GM20000 (cell line): Measurements from ENCODE around the gene PCDH10.
A peak's percentile ranks its signal among the peaks of the same experiment; 100 is the strongest.

Source experiments
- DNase-seq: peaks from one replicate; pipeline ENCODE4 v3.0.0; 2012; ENCODE audit warnings: low spot score
- TF ChIP-seq, protein P1 (sequence below): IDR thresholded peaks from 2 replicates; pipeline ENCODE4 v1.5.1; 2012; ENCODE audit warnings: mild to moderate bottlenecking, control low read depth; ENCODE audit errors: extremely low read depth, missing control alignments

The PCDH10 gene, protein sequence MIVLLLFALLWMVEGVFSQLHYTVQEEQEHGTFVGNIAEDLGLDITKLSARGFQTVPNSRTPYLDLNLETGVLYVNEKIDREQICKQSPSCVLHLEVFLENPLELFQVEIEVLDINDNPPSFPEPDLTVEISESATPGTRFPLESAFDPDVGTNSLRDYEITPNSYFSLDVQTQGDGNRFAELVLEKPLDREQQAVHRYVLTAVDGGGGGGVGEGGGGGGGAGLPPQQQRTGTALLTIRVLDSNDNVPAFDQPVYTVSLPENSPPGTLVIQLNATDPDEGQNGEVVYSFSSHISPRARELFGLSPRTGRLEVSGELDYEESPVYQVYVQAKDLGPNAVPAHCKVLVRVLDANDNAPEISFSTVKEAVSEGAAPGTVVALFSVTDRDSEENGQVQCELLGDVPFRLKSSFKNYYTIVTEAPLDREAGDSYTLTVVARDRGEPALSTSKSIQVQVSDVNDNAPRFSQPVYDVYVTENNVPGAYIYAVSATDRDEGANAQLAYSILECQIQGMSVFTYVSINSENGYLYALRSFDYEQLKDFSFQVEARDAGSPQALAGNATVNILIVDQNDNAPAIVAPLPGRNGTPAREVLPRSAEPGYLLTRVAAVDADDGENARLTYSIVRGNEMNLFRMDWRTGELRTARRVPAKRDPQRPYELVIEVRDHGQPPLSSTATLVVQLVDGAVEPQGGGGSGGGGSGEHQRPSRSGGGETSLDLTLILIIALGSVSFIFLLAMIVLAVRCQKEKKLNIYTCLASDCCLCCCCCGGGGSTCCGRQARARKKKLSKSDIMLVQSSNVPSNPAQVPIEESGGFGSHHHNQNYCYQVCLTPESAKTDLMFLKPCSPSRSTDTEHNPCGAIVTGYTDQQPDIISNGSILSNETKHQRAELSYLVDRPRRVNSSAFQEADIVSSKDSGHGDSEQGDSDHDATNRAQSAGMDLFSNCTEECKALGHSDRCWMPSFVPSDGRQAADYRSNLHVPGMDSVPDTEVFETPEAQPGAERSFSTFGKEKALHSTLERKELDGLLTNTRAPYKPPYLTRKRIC

DNA sequence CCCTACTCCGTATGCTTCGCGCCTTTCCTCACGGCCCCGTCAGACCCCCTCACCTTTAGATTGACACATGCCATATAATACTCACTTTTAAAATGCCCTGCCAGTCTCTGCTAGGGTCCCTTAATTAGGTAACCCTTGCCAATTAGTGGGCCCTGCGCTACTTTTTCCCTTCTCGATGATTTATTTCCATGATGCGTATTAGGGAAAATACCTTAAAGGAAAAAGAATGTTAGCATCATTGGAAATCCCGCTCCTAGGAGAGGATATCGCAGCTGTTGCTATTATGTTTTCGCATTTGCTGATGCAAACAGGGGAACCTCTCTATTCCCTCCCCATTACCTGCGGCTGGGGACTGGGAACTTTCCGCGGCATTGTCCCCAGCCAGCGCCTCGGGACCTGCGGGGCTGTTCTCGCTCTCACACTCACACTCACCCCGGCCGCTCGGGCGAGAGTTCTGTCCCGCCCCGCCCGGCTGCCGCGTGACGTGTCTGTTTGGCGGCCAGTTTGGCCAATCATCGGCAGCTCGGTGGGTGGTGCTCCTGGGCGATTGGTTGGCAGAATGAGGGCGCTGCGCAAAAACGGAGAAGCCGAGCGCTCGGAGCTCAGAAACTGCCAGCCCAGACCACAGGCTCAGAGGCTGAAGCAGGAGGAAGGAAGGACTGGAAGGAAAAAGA lies at the start of gene PCDH10:
TSS of gene PCDH10 (plus strand) at position 605 of the 674 bp plus-strand sequence. CDS start 847 bp downstream, outside the sequence.
- TF ChIP-seq, protein P1, sequence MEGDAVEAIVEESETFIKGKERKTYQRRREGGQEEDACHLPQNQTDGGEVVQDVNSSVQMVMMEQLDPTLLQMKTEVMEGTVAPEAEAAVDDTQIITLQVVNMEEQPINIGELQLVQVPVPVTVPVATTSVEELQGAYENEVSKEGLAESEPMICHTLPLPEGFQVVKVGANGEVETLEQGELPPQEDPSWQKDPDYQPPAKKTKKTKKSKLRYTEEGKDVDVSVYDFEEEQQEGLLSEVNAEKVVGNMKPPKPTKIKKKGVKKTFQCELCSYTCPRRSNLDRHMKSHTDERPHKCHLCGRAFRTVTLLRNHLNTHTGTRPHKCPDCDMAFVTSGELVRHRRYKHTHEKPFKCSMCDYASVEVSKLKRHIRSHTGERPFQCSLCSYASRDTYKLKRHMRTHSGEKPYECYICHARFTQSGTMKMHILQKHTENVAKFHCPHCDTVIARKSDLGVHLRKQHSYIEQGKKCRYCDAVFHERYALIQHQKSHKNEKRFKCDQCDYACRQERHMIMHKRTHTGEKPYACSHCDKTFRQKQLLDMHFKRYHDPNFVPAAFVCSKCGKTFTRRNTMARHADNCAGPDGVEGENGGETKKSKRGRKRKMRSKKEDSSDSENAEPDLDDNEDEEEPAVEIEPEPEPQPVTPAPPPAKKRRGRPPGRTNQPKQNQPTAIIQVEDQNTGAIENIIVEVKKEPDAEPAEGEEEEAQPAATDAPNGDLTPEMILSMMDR: no peak

DNA sequence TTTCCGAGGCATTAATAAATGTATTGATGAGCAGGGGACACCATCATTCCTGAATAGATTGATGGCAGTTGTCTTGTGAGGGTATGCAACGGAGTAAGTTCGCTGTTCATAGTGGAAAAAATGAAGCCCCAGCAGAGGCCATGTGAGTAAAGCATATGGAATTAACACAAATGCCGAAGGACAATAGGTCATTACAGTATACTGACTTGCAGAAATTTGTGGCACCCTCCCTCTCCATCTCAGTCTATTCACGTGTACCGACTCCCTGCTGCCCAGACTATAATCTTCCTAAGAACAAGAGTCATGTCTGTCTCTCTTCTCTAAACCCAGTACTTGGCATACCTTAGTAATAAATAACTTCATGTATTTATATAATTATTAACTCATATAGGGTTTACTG lies 47.1 kb upstream of the PCDH10 start:
- TF ChIP-seq, protein P1: no peak
- DNase-seq: no peak

More for the DNA sequence above, at the start of gene PCDH10:
- peak; percentile 78 for DNase-seq

- DNase-seq: no peak
- TF ChIP-seq, protein P1: no peak
Observed at GRCh38 chr4:133102612-133103409, 46.3 kb upstream of the PCDH10 start.

- no peak for DNase-seq
- TF ChIP-seq, protein P1: no peak
Observed at GRCh38 chr4:133112641-133113040, 36.5 kb upstream of the PCDH10 start.

- DNase-seq: no peak
- TF ChIP-seq, protein P1: no peak
Observed at GRCh38 chr4:133124746-133125145, 24.3 kb upstream of the PCDH10 start.

DNA sequence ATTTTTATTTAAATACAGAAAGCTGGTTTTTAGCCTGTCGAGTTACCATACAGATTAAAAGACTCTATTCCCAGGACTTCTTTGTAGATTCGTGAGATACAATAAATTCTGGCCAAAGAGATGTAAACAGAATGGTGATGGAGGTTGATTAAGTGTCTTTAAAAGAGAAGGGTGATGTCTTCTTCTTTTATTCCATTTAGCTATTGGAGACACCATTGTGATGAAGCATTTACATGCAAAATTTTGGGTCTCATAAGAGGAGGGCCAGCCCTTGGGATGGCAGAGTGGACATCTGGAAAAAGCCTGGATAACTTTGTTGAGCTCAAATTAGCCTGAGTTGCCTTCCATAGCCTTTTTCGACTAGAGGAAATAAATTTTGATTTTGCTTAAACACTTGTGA lies 21.6 kb upstream of the PCDH10 start:
- TF ChIP-seq, protein P1: no peak
- DNase-seq: no peak
